Endometrial microvascular endothelial cells (primary cell): Measurements from ENCODE around the gene ZSCAN23. TPM values are rescaled to one million over a fixed set of nuclear protein-coding genes. Genes with fewer than 3 reads are reported as not detected.
"Not testable (repeated sequence)": the region's sequence is repeated elsewhere in the genome, so short reads cannot be mapped to it uniquely, and the experiment has no call there.

Experiments
- in situ Hi-C: cut with HindIII; loops from 2 replicates; pipeline ENCODE4 v1.10.0; 2017; ENCODE audit warnings: low sequenced_read_pairs, low pct_unique_long_range_greater_than_20kb; ENCODE audit errors: inconsistent ontology term
- total RNA-seq: library from RNA; depleted of rRNA; stranded (reverse); fragments of >200 nt; gene quantifications from one replicate; pipeline ENCODE4 v1.2.3, GENCODE V29; 2015; ENCODE audit errors: inconsistent ontology term

Gene ZSCAN23
- 0.28 TPM for total RNA-seq

DNA sequence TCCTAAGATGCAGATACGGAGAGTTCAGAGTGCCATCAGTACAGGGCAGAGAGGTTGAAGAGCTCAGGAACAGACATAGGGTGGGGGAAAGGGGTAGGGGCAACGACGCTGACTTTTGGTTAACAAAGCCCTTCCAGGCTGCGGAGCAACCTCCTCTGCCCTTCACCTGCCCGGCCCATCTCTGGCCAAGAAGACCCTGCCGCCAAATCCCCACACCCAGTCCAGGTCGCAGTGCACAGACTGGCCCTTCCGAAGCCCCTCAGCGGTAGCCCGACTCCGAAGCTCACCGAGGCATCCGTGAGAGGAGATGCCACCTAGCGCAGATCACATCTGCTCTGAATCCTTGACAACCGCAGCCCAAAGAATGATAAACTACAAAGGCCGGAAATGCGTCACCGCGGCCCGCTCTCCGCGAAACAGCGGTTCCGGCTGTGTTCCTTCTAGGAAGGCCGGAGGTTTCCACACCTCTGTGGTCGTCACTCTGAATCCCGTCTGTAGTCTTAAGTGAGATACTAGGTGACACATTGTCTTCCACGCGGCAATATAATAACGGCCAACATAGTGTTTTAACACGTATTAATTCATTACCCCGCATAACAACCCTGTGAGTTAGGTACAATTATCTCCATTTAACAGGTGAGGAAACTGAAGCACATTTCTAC lies at the start of gene ZSCAN23:
TSS of gene ZSCAN23 (minus strand) at position 380 of the 662 bp plus-strand sequence. CDS start 7,225 bp downstream, outside the sequence.
- in situ Hi-C loops: no loop called here

- in situ Hi-C loops: no loop called here
These were observed 48.7 kb upstream of the ZSCAN23 start for GRCh38 chr6:28491984-28492317.

GRCh38 chr6:28490205-28490890 lies 47.1 kb upstream of the ZSCAN23 start:
- in situ Hi-C loops: no loop called here

DNA sequence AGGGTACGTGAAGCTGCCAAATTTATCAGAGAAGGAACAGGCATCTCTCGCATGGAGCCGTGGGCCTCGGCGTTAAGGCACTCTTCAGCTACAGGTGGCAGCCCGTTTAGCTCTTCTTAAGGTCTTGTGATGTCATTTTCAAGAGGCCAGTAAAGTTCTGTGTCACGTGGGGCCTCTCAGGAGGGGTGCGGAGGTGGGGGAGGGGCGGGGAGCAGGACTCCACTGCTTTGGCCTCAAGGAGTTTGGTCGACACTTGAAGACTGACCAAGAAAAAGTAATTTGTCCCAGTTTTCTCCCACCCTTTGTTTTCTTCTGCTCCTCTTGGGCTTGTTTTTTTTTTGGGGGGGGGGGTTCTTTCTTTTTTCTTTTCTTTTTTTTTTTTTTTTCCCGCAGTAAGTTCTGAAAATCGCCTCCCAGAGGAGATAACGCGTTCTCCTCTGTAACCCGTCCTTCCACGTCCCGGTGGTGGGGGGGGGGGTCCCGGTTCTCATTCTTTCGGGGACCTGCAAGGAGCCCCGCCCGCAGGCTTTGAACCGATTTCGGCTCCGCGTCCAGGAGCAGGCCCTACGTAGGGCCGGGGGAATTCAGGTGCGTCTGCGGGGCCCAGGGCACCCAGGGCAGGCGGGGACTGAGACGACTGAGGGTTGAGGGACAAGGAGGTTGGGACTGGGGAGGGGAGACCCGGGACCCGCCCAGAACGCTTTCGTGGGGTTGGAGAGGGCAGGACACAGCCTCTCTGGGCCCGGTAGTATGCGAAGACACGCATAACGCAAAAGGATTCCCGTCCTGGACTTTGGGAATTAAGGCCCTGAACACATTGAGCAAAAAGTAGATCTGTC lies 46.3 kb upstream of the ZSCAN23 start:
- in situ Hi-C loops: no loop called here

DNA sequence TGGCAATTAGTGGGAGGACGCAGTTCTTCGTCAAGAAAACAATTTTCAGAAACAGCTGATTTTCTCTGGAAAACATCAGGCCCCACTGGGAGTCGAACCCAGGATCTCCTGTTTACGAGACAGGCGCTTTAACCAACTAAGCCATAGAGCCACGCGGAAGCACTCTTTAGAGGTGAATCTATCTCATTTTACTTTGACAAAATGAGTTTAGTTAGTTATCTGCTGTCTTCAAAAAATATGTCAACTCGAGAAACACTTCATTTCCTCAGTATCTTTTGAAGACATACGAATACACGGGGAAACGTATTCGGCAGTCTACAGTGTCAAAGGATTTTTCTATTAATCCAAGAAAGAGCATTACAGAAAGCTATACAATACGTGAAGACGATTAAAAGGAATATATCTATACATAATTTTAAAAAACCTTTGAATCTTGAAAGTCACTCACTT lies 45.6 kb upstream of the ZSCAN23 start:
- in situ Hi-C loops: no loop called here

DNA sequence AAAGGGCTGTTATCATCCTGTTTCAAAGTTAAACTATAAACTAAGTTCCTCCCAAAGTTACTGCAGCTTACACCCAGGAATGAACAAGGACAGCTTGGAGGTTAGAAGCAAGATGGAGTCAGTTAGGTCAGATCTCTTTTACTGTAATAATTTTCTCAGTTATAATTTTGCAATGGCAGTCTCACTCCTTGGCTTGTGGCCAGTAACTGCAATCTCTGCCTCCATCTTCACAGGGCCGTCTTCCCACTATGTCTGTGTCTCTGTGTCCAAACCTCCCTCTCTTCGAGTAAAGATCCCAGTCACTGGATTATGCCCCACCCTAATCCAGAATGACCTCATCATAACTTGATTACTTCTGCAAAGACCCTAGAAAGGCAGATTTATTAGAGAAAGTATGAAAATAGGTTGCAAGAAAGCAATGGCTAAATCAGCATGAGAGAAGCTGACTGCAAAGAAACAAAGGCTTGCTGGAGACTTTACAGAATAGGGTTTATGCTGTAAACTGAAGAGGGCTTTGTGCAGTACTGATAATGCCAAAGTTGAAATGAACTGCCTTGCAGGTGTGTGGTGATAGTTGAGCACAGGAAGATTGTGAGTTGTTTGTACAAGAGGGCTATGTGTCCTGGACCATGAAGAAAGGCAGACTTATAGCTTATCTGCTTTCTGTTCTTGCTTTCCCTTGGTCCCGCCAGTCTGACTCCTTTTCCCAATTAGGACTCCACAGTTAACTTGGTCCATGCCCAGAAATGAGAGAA lies 43.9 kb upstream of the ZSCAN23 start:
- in situ Hi-C loops: no loop called here

GRCh38 chr6:28486533-28486932 lies 43.2 kb upstream of the ZSCAN23 start:
- in situ Hi-C loops: no loop called here

- in situ Hi-C loops: no loop called here
These were observed 42.2 kb upstream of the ZSCAN23 start for GRCh38 chr6:28485482-28485881.

DNA sequence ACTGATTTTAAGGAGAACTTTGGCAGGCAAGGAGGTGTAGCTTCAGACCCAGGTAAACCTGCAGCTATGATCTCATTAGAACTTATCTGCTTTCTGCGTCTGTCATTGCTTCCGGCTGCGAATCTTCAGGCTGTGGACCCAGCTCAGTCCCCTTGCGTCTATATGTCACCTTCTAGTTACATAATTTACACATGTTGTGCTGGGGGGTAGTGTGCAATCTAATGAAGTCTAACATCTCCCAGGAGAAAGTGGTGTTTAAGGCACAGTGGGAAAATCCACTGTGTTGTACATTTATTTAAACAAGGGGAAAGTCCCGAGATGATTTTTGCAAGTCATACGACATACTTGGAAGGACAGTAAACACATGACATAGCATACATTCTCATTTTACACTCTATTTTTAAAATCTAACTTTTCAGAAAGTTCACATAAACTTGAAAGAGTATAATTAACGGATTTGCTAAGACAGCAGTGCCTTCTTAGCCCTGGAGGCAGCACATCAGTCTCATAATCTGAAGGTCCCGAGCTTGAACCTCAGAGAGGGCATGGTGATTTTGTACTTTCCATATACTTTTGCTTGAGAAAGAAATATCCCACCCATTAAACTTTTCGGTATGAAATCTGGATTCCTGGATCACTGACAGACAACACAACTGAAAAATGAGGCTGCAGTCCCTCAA lies 37.1 kb upstream of the ZSCAN23 start:
- in situ Hi-C loops: no loop called here

- in situ Hi-C loops: no loop called here
These were observed 35.2 kb upstream of the ZSCAN23 start for GRCh38 chr6:28478518-28478917.

GRCh38 chr6:28474441-28475219 lies 31.3 kb upstream of the ZSCAN23 start:
- in situ Hi-C loops: no loop called here

GRCh38 chr6:28469153-28469745 lies 26.0 kb upstream of the ZSCAN23 start:
- in situ Hi-C loops: not testable (repeated sequence)

DNA sequence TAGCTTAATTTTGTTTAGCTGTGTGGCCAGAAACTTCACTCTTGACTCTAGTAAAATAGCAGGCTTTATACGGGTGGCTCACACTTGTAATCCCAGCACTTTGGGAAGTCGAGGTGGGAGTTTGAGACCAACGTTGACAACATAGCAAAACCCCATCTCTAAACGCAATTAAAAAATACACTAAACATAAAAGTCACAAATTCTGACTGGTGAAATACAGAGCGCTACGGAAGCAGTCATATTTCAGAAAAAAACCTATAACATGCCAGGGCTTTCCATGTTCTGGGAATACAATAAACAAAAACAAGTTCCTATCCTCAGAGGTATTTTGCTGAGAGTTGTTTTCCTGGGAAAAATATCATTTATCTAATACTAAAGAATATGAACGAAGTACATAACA lies 24.8 kb upstream of the ZSCAN23 start:
- in situ Hi-C loops: no loop called here

- in situ Hi-C loops: no loop called here
These were observed 19.1 kb upstream of the ZSCAN23 start for GRCh38 chr6:28462401-28462800.

DNA sequence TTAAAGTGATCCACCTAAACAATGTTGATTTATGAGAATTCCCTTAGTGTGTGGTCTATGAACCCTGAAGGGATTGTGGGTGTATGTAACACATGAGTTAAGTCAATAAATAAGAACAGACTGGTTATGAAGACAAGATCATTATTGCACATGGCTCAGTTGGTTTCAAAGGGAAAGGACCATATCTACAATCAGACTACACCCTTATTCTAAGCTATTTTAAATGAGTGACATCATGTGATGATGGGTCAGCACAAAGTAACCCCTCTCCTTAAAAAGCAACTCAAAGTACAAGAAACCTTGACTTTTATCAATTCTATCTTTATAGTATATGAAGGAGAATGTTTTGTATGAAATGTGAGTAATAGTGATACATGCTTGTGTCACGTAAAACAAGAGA lies 15.3 kb upstream of the ZSCAN23 start:
- in situ Hi-C loops: no loop called here

- in situ Hi-C loops: no loop called here
These were observed 5.8 kb upstream of the ZSCAN23 start for GRCh38 chr6:28449056-28449455.

DNA sequence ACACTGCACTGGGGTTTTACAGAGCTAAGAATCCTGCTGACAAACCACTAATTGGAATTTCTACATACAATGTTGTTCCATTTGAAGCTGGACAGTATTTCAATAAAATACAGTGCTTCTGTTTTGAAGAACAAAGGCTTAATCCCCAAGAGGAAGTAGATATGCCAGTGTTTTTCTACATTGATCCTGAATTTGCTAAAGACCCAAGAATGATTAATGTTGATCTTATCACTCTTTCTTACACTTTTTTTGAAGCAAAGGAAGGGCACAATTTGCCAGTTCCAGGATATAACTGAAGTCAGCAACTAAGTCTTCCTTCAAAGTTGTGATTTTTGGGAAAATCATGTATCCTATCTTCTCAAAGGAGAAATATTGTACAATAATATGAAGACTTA lies 4.2 kb upstream of the ZSCAN23 start:
- in situ Hi-C loops: not testable (repeated sequence)
